HepG2 (cell line): Measurements from ENCODE around the gene SEMA6B. TPM values are rescaled to one million over a fixed set of nuclear protein-coding genes. Genes with fewer than 3 reads are reported as not detected.

Source experiments
- ATAC-seq: fragments of 200-7000 bp; cut with Tn5 transposase; 3 replicates; pipeline ENCODE4 v1.9.1; 2020; ENCODE audit warnings: mild to moderate bottlenecking, moderate library complexity
- BruUV-seq: library from RNA; stranded (reverse); fragments of 400-500 nt; replicated peaks from 2 replicates; lab custom pipeline; 2021; lab: Mats Ljungman, UMichigan
- CTCF ChIA-PET: fragments of 300-600 bp; formaldehyde crosslinking; extraction: SDS; loops from one replicate; lab custom pipeline; 2021; ENCODE audit warnings: low total read pairs, inconsistent platforms, low intra/inter-chr PET ratio; lab: Yijun Ruan, JAX
- POLR2A ChIA-PET: fragments of 350-600 bp; sonication (Branson Sonifier 250); formaldehyde crosslinking; loops from one replicate; lab custom pipeline; 2020; ENCODE audit warnings: antibody characterized with exemption, inconsistent platforms; lab: Yijun Ruan, JAX
- DNase-seq: peaks from one replicate; pipeline ENCODE4 v3.0.0-alpha.2; 2015; ENCODE audit warnings: low spot score
- FAIRE-seq: peaks from 3 replicates; lab custom pipeline; 2011; peaks lifted over from hg19 to GRCh38; lab: Jason Lieb, UNC
- H2AFZ ChIP-seq: one replicate; pipeline ENCODE4 v1.6.1; 2011; ENCODE audit warnings: low read length, inconsistent platforms
- H3K27ac ChIP-seq: fragments of 300-600 bp; 3 replicates; pipeline ENCODE4 v1.8.0; 2011; ENCODE audit warnings: mixed run types, mild to moderate bottlenecking, mixed read lengths, low read length, inconsistent platforms; ENCODE audit not compliant: insufficient read depth; ENCODE audit errors: extremely low read length
- H3K27me3 ChIP-seq, 2 experiments: fragments of 200-600 bp in 1 of 2; 2 replicates in 1 of 2; 3 replicates in 1 of 2; pipeline versions ENCODE4 v1.6.0 to v1.8.0; 2011; ENCODE audit warnings: low read length in 2 of 2, mild to moderate bottlenecking in 2 of 2, moderate library complexity in 2 of 2, inconsistent platforms in 1 of 2; ENCODE audit not compliant: insufficient read depth in 2 of 2, control insufficient read depth in 1 of 2
- H3K36me3 ChIP-seq, 2 experiments: fragments of 200-600 bp in 1 of 2; replicated peaks in 1 of 2; 2 replicates in 1 of 2; 3 replicates in 1 of 2; pipeline versions ENCODE4 v1.5.1 to v1.8.0; 2011; ENCODE audit warnings: low read length in 2 of 2, inconsistent platforms in 1 of 2; ENCODE audit not compliant: insufficient read depth in 2 of 2, control insufficient read depth in 1 of 2
- H3K4me1 ChIP-seq: 2 replicates; pipeline ENCODE4 v1.5.1; 2012; ENCODE audit warnings: low read length, inconsistent platforms; ENCODE audit not compliant: insufficient read depth
- H3K4me2 ChIP-seq: 2 replicates; pipeline ENCODE4 v1.6.0; 2011; ENCODE audit warnings: low read depth, low read length, inconsistent platforms
- H3K4me3 ChIP-seq, 3 experiments: fragments of 200-600 bp in 1 of 3; sonication (generic), shearing (Covaris generic) in 1 of 3; replicated peaks in 1 of 3; 2 replicates each; pipeline ENCODE4 v1.5.1; 2011 to 2016; ENCODE audit warnings: low read length in 3 of 3, inconsistent platforms in 2 of 3, low read depth in 2 of 3, mild to moderate bottlenecking in 2 of 3, control low read depth in 1 of 3, mixed read lengths in 1 of 3; ENCODE audit not compliant: insufficient read depth in 1 of 3
- H3K79me2 ChIP-seq: one replicate; pipeline ENCODE4 v1.6.1; 2011; ENCODE audit warnings: low read length, inconsistent platforms; ENCODE audit not compliant: insufficient read depth
- H3K9ac ChIP-seq: 2 replicates; pipeline ENCODE4 v1.6.0; 2011; ENCODE audit warnings: mild to moderate bottlenecking, low read depth, low read length, inconsistent platforms; ENCODE audit not compliant: insufficient read depth
- H3K9me3 ChIP-seq: 2 replicates; pipeline ENCODE4 v1.5.1; 2012; ENCODE audit warnings: mild to moderate bottlenecking, low read length
- H4K20me1 ChIP-seq: 2 replicates; pipeline ENCODE4 v1.6.0; 2011; ENCODE audit warnings: inconsistent platforms, mild to moderate bottlenecking, low read length, moderate library complexity; ENCODE audit not compliant: insufficient read depth
- BCLAF1 ChIP-seq: fragments of 450-650 bp; IDR thresholded peaks from 2 replicates; pipeline ENCODE4 v1.6.1; 2017; ENCODE audit warnings: mild to moderate bottlenecking
- KDM1A ChIP-seq: IDR thresholded peaks from 2 replicates; pipeline ENCODE4 v1.6.1; 2016; ENCODE audit warnings: missing compliant biosample characterization
- TAF15 ChIP-seq: fragments of 200-400 bp; formaldehyde crosslinking; IDR thresholded peaks from one replicate; pipeline ENCODE4 v1.6.1; 2018; ENCODE audit warnings: mild to moderate bottlenecking, low read depth, low read length; ENCODE audit not compliant: poor library complexity, severe bottlenecking
- ZFY ChIP-seq: sonication (generic); formaldehyde crosslinking; IDR thresholded peaks from 2 replicates; pipeline ENCODE4 v1.4.0; 2020; ENCODE audit warnings: missing genetic modification reagents
- ZMYM2 ChIP-seq: sonication (generic); formaldehyde crosslinking; IDR thresholded peaks from 2 replicates; pipeline ENCODE4 v1.8.0; 2022; ENCODE audit warnings: mild to moderate bottlenecking, missing genetic modification reagents
- ZMYM3 ChIP-seq: sonication (generic); formaldehyde crosslinking; IDR thresholded peaks from 2 replicates; pipeline ENCODE4 v1.5.1; 2020; ENCODE audit warnings: mild to moderate bottlenecking, missing genetic modification reagents
- WGBS: methylation state at CpG from one replicate; pipeline ENCODE4 v1.1.6; 2017; ENCODE audit warnings: low lambda C conversion rate; 5-methylcytosine and 5-hydroxymethylcytosine counted together
- in situ Hi-C: cut with HindIII; loops from 2 replicates; pipeline ENCODE4 v1.10.0; 2017; ENCODE audit warnings: low pct_unique_long_range_greater_than_20kb; ENCODE audit not compliant: extremely low pct_ligation_motif_present
- intact Hi-C: fragments of 100-400 bp; cut with micrococcal nuclease; formaldehyde crosslinking; loops from one replicate; pipeline ENCODE4 v1.10.0; 2022; ENCODE audit not compliant: unreplicated experiment
- polyA plus RNA-seq, 8 experiments: library from polyadenylated mRNA; depleted of rRNA in 3 of 8; stranded (reverse) in 7 of 8; unstranded in 1 of 8; fragments of >200 nt; fragmentation: Illumina TruSeq in 4 of 8; extraction: Trizol in 4 of 8; gene quantifications; 2 replicates each; pipeline versions ENCODE4 v1.2.1 to v1.2.3, GENCODE V29; 2011 to 2016; ENCODE audit warnings: low read depth in 4 of 8, missing spikeins in 1 of 8, mixed read lengths in 1 of 8; ENCODE audit not compliant: insufficient read depth in 1 of 8
- total RNA-seq, 5 experiments: library from RNA; depleted of rRNA; stranded (reverse); fragments of >200 nt; fragmentation: Illumina TruSeq; extraction: Trizol; gene quantifications; 2 replicates each; pipeline ENCODE4 v1.2.3, GENCODE V29; 2016; ENCODE audit warnings: low read depth in 1 of 5

SEMA6B gene
- total and polyA plus RNA-seq, 2 of the 13 experiments (the other 11 are each of a cell fraction or from before 2014, with no cell fraction given) = 45.5 to 67.1 TPM

GRCh38 chr19:4588291-4588761 is 28.8 kb upstream of the SEMA6B start (continued):
- no peak for TF ChIP-seq BCLAF1

- Histone ChIP-seq H3K4me2 (0 out of 2 replicates have a peak overlapping the region, but pooled peaks have one; percentile 98), H3K36me3 (no peaks in the 10 kb centered on the region), H2AFZ (no peak overlapping the region), H3K4me3 (no peak overlapping the region), H3K27me3 (peaks cover 0 to 7% of the 10 kb centered on the region in 2 experiments; a peak in 1 of 5 replicates), H3K9ac (no peak overlapping the region), H4K20me1 (no peaks in the 10 kb centered on the region), H3K27ac (no peak overlapping the region), H3K9me3 (no peaks in the 10 kb centered on the region), H3K4me1 (peaks cover 79% of the 10 kb centered on the region), H3K79me2 (no peaks in the 10 kb centered on the region)
- CTCF ChIA-PET = no interaction called here
- intact Hi-C loops (loop anchor here (5.0 kb wide), 1 partner anchor 35 kb away; no protein-coding TSS in a partner anchor), in situ Hi-C loops (no loop called here)
- no TSS peak for BruUV-seq
- ATAC-seq (no peak), DNase-seq (no peak), FAIRE-seq (no peak)
- WGBS = 64% methylated on average over 6 of the region's 6 CpGs
- TF ChIP-seq TAF15 = no peak
- TF ChIP-seq ZMYM2 (CRISPR knock-in tag) = 0 out of 2 replicates have a peak, but pooled peaks have one; percentile 21
- TF ChIP-seq KDM1A (CRISPR knock-in tag) = peak; percentile 33; the same call in 1 of the 2 replicates
- TF ChIP-seq ZMYM3 (CRISPR knock-in tag) = peak; percentile 87
- TF ChIP-seq ZFY (CRISPR knock-in tag) = no peak
- POLR2A ChIA-PET = interaction anchor here (0.6 kb wide), 1 partner anchor 141 kb away, joined by 6 read pairs; no protein-coding TSS in a partner anchor
Observed at GRCh38 chr19:4587527-4587926, 28.0 kb upstream of the SEMA6B start.
